SH-SY5Y (cell line): ENCODE measurements around the gene SLC35E1.

ENCODE experiments used
- GATA2 ChIP-seq: IDR thresholded peaks from 2 replicates; pipeline ENCODE4 v1.6.1; 2011; ENCODE audit warnings: mild to moderate bottlenecking, low read depth, low read length
- GATA3 ChIP-seq: IDR thresholded peaks from 2 replicates; pipeline ENCODE4 v1.6.1; 2011; ENCODE audit warnings: low read depth, mild to moderate bottlenecking, low read length, moderate library complexity

- TF ChIP-seq GATA3 (no peak), GATA2 (no peak)
Observed at GRCh38 chr19:16536130-16536529, 36.1 kb downstream of the SLC35E1 start.
